GM19468 (cell line): ENCODE measurements around the gene USP12.
"Not testable (repeated sequence)": the region's sequence is repeated elsewhere in the genome, so short reads cannot be mapped to it uniquely, and the experiment has no call there.

Experiments used
- ATAC-seq: cut with Tn5 transposase; IDR thresholded peaks from one replicate; pipeline ENCODE4 v1.9.1; 2021; ENCODE audit warnings: mild to moderate bottlenecking, moderate library complexity, moderate number of reproducible peaks; ENCODE audit not compliant: unreplicated experiment; ENCODE audit errors: extremely low read depth

USP12 gene

DNA sequence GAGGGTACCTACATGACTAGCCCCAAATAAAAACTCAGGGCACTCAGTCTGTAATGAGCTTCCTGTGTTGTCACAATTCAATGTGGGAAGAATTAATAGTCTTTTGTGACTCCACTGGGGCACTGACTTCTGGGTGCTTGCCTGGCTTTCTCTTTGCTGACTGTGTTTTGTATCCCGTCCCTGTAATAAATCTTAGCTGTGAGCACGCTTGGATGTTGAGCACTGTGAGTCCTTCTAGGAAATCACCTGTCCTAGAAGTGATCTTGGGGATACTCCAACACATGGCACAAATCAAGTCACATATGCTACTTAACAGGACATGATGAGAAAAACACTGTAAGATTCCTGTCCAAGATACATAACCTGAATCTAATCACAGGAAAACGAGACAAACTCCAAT is 83.0 kb downstream of the USP12 start:
- ATAC-seq = no peak

- ATAC-seq = no peak
Observed at GRCh38 chr13:27086599-27087265, 84.9 kb downstream of the USP12 start.

GRCh38 chr13:27083183-27083582 is 88.4 kb downstream of the USP12 start:
- no peak for ATAC-seq

GRCh38 chr13:27081893-27082679 is 89.5 kb downstream of the USP12 start:
- no peak for ATAC-seq

- no peak for ATAC-seq
Observed at GRCh38 chr13:27080018-27080948, 91.3 kb downstream of the USP12 start.

- no peak for ATAC-seq
Observed at GRCh38 chr13:27079421-27079958, 92.1 kb downstream of the USP12 start.

DNA sequence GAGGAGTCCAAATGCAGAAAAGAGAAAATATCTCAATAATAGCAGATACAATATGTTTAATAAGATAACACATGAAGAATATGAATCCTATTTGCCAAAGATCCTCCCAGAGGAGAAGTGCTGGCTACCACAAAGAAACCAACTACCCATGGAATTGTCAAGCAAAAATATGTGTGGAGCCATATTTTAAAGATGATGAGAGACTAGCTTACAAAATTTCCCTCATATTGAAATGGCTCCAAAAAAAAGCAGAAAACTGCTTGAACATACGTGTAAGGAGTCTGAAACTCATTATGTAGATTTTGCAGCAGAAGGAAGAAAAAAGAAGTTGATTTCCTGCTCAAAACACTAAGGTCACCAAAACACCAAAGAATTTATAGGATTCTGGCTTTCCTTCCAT is 94.2 kb downstream of the USP12 start:
- ATAC-seq = no peak

DNA sequence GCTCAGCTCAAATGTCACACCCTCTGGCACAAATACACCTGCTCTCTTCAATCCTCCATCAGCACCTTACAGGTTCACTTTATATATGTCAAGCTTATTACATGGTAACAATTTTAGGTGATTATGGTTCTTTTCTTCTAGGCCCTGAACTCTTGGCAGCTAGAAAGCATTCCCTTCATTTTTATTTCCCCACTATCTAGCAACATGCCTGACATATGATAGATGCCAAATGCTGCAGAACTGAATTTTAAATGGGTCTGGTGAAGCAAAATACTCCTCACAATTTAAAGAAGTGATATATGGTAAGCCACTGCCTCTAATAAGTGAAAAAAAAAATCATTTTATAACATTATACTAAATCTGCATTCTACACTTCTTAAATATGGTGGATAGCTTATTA is 95.2 kb downstream of the USP12 start:
- no peak for ATAC-seq

DNA sequence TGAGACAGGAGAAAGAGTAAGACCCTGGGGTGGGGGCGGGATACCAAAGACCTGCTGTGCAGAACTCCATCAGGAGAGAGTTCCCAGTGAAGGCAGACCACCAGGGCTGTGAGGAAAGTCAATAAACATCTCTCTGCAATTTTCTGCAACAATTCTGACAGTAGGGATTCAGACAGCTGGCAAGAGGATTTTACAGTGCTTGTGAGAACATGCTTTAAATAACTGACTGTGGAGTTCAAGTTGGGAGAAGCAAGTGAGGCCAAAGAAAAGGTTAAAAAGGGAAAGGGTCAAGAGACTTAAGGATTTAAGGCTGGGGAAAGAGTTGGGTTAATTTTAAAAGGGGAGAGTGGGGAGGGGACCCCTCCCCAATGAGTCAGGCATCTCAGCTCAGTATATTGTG is 98.4 kb downstream of the USP12 start:
- no peak for ATAC-seq

GRCh38 chr13:27066123-27066522 is 105.5 kb downstream of the USP12 start:
- ATAC-seq = not testable (repeated sequence)

GRCh38 chr13:27065582-27065981 is 106.0 kb downstream of the USP12 start:
- no peak for ATAC-seq

GRCh38 chr13:27064252-27064995 is 107.2 kb downstream of the USP12 start:
- ATAC-seq = no peak

DNA sequence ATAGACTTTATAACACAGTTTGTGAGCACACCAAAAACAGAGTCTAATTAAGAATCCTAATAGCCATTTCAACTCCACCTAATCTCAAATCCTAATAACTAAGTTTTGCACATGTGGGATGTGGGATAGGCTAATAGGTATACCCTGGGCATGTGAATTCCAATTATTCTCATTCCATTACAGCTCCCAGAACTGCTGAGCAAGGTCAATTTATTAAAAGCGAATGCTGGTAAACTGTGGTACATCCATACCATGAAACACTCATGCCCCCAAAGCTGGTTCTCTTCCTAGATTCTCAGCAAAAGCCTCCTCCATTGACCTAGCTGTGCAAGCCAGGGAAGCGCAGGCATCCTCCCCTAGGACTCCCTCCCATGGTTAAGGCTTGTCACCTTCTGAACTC is 113.8 kb downstream of the USP12 start:
- ATAC-seq = no peak

- ATAC-seq = no peak
Observed at GRCh38 chr13:27055526-27055925, 116.1 kb downstream of the USP12 start.

DNA sequence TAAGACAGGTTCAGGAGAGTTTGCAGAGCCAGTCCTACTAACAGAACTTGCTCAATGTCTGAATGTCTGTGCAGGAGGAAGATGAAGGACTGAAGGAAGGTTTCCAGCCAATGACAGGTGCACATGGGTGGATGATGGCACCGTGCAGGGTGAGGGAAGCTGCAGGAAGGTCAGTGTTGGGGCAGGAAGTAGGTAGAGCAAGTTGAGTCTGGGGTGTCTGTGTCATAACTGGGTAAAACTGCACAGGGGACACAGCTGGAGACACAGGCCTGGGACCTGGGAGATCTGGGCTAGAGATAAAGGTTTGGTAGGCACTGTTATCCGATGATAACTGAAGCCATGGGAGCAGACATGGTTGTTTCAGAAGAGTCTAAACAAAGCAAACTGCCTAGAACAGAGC is 116.9 kb downstream of the USP12 start:
- ATAC-seq = no peak

DNA sequence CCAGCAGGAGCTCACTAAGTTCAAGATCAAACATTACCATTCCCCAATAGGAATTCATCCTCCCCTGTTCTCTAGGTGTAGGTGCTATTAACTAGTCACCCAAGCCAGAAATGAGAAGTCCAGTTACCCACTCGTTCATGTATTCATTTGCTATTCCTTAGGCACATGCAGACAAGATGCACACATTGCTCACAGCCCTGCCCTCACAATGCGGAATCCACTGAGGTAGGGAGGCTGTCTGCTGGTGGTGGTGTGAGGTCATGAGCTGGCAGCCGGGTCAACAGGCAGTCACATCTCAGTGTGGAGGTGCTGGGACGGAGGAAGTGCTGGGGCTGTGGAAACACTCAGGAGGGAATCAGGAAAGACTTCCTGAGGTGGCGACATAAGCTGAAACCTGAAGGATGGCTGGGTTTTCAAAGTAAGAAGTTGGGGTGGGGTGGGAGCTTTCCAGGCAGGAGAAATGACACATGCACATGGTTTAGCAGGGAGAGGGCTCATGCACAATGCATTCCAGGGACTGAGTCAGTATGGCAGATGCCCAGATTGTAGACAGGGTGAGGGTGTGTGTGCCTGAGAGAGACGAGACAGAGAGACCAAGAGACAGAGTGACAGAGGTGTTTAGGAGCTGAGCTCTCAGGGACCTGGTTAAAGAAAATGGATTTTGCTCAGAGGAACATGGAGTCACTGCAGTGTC is 117.6 kb downstream of the USP12 start:
- no peak for ATAC-seq

DNA sequence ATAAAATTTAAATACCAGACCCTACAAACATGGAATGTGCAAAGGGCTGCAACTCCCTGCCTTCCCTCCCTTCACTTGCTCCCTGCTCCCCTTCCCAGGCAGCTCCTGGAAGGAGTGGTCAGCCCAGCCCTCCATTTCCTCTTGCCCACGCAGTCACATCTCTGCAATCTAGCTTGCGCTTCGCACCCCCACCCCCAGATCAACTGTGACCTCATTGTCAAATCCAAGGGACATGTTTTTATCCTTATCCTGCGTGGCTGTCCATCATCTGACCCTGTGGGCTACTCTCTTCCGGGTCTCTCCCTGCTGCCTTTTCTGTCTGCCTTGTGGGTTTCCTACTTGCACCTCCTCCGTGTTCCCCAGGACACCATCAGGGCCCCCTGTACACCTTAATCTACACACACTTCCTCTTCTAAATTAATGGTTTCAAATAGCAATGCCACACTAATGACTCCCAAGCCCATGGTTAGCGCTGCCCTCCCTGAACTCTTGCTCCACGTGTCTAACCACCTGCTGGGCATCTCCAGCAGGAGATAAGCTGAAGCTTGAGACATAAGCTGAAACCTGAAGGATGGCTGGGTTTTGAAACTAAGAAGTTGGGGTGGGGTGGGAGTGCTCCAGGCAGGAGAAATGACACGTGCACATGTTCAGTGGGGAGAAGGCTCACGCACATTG is 118.3 kb downstream of the USP12 start:
- no peak for ATAC-seq

GRCh38 chr13:27052551-27053208 is 118.9 kb downstream of the USP12 start:
- no peak for ATAC-seq
